ENCODE measurements around the gene KCNA4.

DNA sequence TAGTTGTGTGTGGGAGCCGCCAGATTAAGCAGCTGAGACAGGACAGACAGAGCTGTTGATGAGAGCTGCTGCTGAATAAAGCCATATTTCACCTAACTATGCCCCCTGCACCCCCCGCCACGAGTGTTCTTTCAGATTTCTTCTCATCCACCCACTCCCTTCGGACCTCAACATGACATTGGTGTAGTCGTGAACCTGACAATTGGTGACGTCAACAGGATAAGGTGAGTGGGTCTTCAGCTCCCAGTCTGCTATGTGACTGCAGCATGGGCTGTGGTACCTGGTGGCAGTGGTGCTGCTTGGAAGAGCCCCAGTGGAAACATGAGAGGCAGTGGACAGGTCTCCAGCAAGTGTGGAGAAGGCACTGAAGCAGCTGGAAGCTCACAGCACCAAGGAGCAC is 28.3 kb upstream of the KCNA4 start:
- TF ChIP-seq EZH2 (IDR thresholded peaks at IDR 0.05; ENCODE audit: insufficient read depth, poor library complexity, severe bottlenecking), result no peak
- no peak for TF ChIP-seq EZH2phosphoT487 (IDR thresholded peaks at IDR 0.05; ENCODE audit: insufficient read depth, low read depth)

Measured in GM23248 (cell line).